Measurements from ENCODE around the gene SORCS2.

DNA sequence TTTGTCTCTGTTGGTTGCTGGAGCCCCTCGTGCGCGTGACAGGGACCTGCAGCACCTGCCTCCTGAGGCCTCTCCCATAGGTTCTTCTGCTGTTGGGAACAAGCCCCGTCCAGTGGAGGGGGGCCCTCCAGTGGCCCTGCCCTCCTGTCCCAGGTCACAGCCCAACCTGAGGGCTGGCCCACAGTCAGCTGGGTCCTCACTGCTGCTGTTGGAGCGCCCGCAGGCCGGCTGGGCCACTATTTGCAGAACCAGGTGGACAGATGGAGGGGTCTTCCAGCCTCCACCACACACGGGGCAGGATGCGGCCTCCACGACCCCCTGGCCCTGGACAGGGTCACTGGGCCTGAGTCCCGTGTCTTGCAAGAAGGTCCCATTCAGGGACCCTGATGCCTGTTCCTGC is 293.8 kb downstream of the SORCS2 start:
- no peak for TF ChIP-seq POLR2AphosphoS5 (IDR thresholded peaks at IDR 0.05; ENCODE audit: low read depth, low read length)
- TF ChIP-seq, protein P1, sequence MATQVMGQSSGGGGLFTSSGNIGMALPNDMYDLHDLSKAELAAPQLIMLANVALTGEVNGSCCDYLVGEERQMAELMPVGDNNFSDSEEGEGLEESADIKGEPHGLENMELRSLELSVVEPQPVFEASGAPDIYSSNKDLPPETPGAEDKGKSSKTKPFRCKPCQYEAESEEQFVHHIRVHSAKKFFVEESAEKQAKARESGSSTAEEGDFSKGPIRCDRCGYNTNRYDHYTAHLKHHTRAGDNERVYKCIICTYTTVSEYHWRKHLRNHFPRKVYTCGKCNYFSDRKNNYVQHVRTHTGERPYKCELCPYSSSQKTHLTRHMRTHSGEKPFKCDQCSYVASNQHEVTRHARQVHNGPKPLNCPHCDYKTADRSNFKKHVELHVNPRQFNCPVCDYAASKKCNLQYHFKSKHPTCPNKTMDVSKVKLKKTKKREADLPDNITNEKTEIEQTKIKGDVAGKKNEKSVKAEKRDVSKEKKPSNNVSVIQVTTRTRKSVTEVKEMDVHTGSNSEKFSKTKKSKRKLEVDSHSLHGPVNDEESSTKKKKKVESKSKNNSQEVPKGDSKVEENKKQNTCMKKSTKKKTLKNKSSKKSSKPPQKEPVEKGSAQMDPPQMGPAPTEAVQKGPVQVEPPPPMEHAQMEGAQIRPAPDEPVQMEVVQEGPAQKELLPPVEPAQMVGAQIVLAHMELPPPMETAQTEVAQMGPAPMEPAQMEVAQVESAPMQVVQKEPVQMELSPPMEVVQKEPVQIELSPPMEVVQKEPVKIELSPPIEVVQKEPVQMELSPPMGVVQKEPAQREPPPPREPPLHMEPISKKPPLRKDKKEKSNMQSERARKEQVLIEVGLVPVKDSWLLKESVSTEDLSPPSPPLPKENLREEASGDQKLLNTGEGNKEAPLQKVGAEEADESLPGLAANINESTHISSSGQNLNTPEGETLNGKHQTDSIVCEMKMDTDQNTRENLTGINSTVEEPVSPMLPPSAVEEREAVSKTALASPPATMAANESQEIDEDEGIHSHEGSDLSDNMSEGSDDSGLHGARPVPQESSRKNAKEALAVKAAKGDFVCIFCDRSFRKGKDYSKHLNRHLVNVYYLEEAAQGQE (IDR thresholded peaks at IDR 0.05; ENCODE audit: insufficient read depth in 1 of 2, low read depth in 2 of 2, low read length in 2 of 2) = no peak

Data from PFSK-1 (cell line).